HepG2 (cell line): ENCODE results near the gene DYNC1LI1. TPM values are rescaled to one million over a fixed set of nuclear protein-coding genes. Genes with fewer than 3 reads are reported as not detected.

Experiments used
- ARHGAP35 ChIP-seq: sonication (generic); formaldehyde crosslinking; IDR thresholded peaks from 2 replicates; pipeline ENCODE4 v1.9.0; 2022; ENCODE audit warnings: mild to moderate bottlenecking, inconsistent platforms, moderate library complexity, missing genetic modification reagents, borderline replicate concordance
- CEBPG ChIP-seq: IDR thresholded peaks from 2 replicates; pipeline ENCODE4 v1.6.1; 2016
- DNMT1 ChIP-seq: sonication (generic); formaldehyde crosslinking; IDR thresholded peaks from 2 replicates; pipeline ENCODE4 v1.5.1; 2020; ENCODE audit warnings: mild to moderate bottlenecking, missing genetic modification reagents
- ELF4 ChIP-seq: sonication (generic); formaldehyde crosslinking; IDR thresholded peaks from 2 replicates; pipeline ENCODE4 v1.5.0; 2020; ENCODE audit warnings: missing genetic modification reagents, mild to moderate bottlenecking, moderate library complexity, borderline replicate concordance
- GATAD1 ChIP-seq: IDR thresholded peaks from 2 replicates; pipeline ENCODE4 v1.6.1; 2016; ENCODE audit warnings: missing genetic modification reagents, missing compliant biosample characterization
- HNF4A ChIP-seq: sonication (generic); formaldehyde crosslinking; IDR thresholded peaks from 2 replicates; pipeline ENCODE4 v1.4.0; 2020; ENCODE audit warnings: missing genetic modification reagents
- IRF2 ChIP-seq: IDR thresholded peaks from 2 replicates; pipeline ENCODE4 v1.6.1; 2018; ENCODE audit warnings: missing genetic modification reagents, missing compliant biosample characterization
- ISL2 ChIP-seq: sonication (generic); formaldehyde crosslinking; IDR thresholded peaks from 2 replicates; pipeline ENCODE4 v1.5.0; 2020; ENCODE audit warnings: missing genetic modification reagents
- JUN ChIP-seq: sonication (generic); formaldehyde crosslinking; IDR thresholded peaks from 2 replicates; pipeline ENCODE4 v1.4.0; 2020; ENCODE audit warnings: mild to moderate bottlenecking, missing genetic modification reagents
- MBNL3 ChIP-seq: fragments of 250-450 bp; sonication (Bioruptor Pico); conservative IDR thresholded peaks from 2 replicates; pipeline ENCODE4 v1.8.0; 2022; ENCODE audit warnings: mild to moderate bottlenecking, inconsistent platforms
- MXI1 ChIP-seq: IDR thresholded peaks from 3 replicates; pipeline ENCODE4 v1.6.1; 2012; ENCODE audit warnings: low read depth, low read length, inconsistent platforms, borderline replicate concordance
- MYC ChIP-seq: sonication (generic); formaldehyde crosslinking; IDR thresholded peaks from 2 replicates; pipeline ENCODE4 v1.9.0; 2021; ENCODE audit warnings: missing genetic modification reagents, borderline replicate concordance
- PRMT3 ChIP-seq: sonication (generic); formaldehyde crosslinking; IDR thresholded peaks from 2 replicates; pipeline ENCODE4 v1.8.1; 2022; ENCODE audit warnings: low read depth, mild to moderate bottlenecking, moderate library complexity, missing genetic modification reagents, borderline replicate concordance
- REPIN1 ChIP-seq: sonication (generic); formaldehyde crosslinking; IDR thresholded peaks from 2 replicates; pipeline ENCODE4 v1.8.0; 2022; ENCODE audit warnings: missing genetic modification reagents, low read depth, mild to moderate bottlenecking, borderline replicate concordance
- SMAD1 ChIP-seq: sonication (generic); formaldehyde crosslinking; IDR thresholded peaks from 2 replicates; pipeline ENCODE4 v1.4.0; 2020; ENCODE audit warnings: missing genetic modification reagents, low read depth, mild to moderate bottlenecking, borderline replicate concordance
- TBP ChIP-seq: sonication (generic); formaldehyde crosslinking; IDR thresholded peaks from 2 replicates; pipeline ENCODE4 v1.5.0; 2020; ENCODE audit warnings: missing genetic modification reagents
- TOPORS ChIP-seq: sonication (generic); formaldehyde crosslinking; IDR thresholded peaks from 2 replicates; pipeline ENCODE4 v1.8.0; 2023; ENCODE audit warnings: mild to moderate bottlenecking, missing genetic modification reagents
- XBP1 ChIP-seq: sonication (generic); formaldehyde crosslinking; IDR thresholded peaks from 2 replicates; pipeline ENCODE4 v1.5.0; 2020; ENCODE audit warnings: missing genetic modification reagents
- ZBTB3 ChIP-seq: sonication (generic); formaldehyde crosslinking; IDR thresholded peaks from 2 replicates; pipeline ENCODE4 v1.4.0; 2020; ENCODE audit warnings: low read depth, mild to moderate bottlenecking, moderate library complexity, missing genetic modification reagents, borderline replicate concordance
- ZBTB37 ChIP-seq: sonication (generic); formaldehyde crosslinking; IDR thresholded peaks from 2 replicates; pipeline ENCODE4 v1.4.0; 2020; ENCODE audit warnings: mild to moderate bottlenecking, missing genetic modification reagents
- ZC3H4 ChIP-seq: sonication (generic); formaldehyde crosslinking; IDR thresholded peaks from 2 replicates; pipeline ENCODE4 v1.4.0; 2020; ENCODE audit warnings: missing genetic modification reagents, borderline replicate concordance
- ZEB1 ChIP-seq: IDR thresholded peaks from 2 replicates; pipeline ENCODE4 v1.6.1; 2012; ENCODE audit warnings: mild to moderate bottlenecking, low read depth, inconsistent platforms; ENCODE audit not compliant: insufficient replicate concordance
- ZFP90 ChIP-seq: sonication (generic); formaldehyde crosslinking; IDR thresholded peaks from 2 replicates; pipeline ENCODE4 v1.8.0; 2022; ENCODE audit warnings: missing genetic modification reagents, mild to moderate bottlenecking, inconsistent platforms, borderline replicate concordance
- ZMYM3 ChIP-seq: sonication (generic); formaldehyde crosslinking; IDR thresholded peaks from 2 replicates; pipeline ENCODE4 v1.5.1; 2020; ENCODE audit warnings: mild to moderate bottlenecking, missing genetic modification reagents
- ZNF160 ChIP-seq: sonication (generic); formaldehyde crosslinking; IDR thresholded peaks from 2 replicates; pipeline ENCODE4 v1.8.0; 2022; ENCODE audit warnings: mild to moderate bottlenecking, inconsistent platforms, missing genetic modification reagents
- ZNF329 ChIP-seq: sonication (generic); formaldehyde crosslinking; IDR thresholded peaks from 2 replicates; pipeline ENCODE4 v1.9.0; 2021; ENCODE audit warnings: low read depth, mild to moderate bottlenecking, missing genetic modification reagents
- ZNF552 ChIP-seq: sonication (generic); formaldehyde crosslinking; IDR thresholded peaks from 2 replicates; pipeline ENCODE4 v1.9.0; 2022; ENCODE audit warnings: missing genetic modification reagents, mild to moderate bottlenecking, borderline replicate concordance
- ZNF598 ChIP-seq: sonication (generic); formaldehyde crosslinking; IDR thresholded peaks from 2 replicates; pipeline ENCODE4 v1.5.1; 2020; ENCODE audit warnings: mild to moderate bottlenecking, missing genetic modification reagents, borderline replicate concordance
- ZNF703 ChIP-seq: sonication (generic); formaldehyde crosslinking; IDR thresholded peaks from 2 replicates; pipeline ENCODE4 v1.5.1; 2020; ENCODE audit warnings: missing genetic modification reagents, mild to moderate bottlenecking, moderate library complexity, borderline replicate concordance
- polyA plus RNA-seq, 8 experiments: library from polyadenylated mRNA; depleted of rRNA in 3 of 8; stranded (reverse) in 7 of 8; unstranded in 1 of 8; fragments of >200 nt; fragmentation: Illumina TruSeq in 4 of 8; extraction: Trizol in 4 of 8; gene quantifications; 2 replicates each; pipeline versions ENCODE4 v1.2.1 to v1.2.3, GENCODE V29; 2011 to 2016; ENCODE audit warnings: low read depth in 4 of 8, missing spikeins in 1 of 8, mixed read lengths in 1 of 8; ENCODE audit not compliant: insufficient read depth in 1 of 8
- total RNA-seq, 5 experiments: library from RNA; depleted of rRNA; stranded (reverse); fragments of >200 nt; fragmentation: Illumina TruSeq; extraction: Trizol; gene quantifications; 2 replicates each; pipeline ENCODE4 v1.2.3, GENCODE V29; 2016; ENCODE audit warnings: low read depth in 1 of 5
- TF ChIP-seq, protein P1 (sequence below): IDR thresholded peaks from 2 replicates; pipeline ENCODE4 v1.6.1; 2016

The DYNC1LI1 gene
- total and polyA plus RNA-seq, 2 of the 13 experiments (the other 11 are each of a cell fraction or from before 2014, with no cell fraction given), result 13.4 to 37.1 TPM

- TF ChIP-seq IRF2 (CRISPR knock-in tag) (peak; percentile 11; the same call in 1 of the 2 replicates), DNMT1 (CRISPR knock-in tag) (no peak), ELF4 (CRISPR knock-in tag) (no peak), ZBTB3 (no peak), TOPORS (CRISPR knock-in tag) (0 out of 2 replicates have a peak, but pooled peaks have one; percentile 11), PRMT3 (CRISPR knock-in tag) (no peak), ZEB1 (no peak), CEBPG (CRISPR knock-in tag) (no peak), MBNL3 (CRISPR knock-in tag) (no peak), REPIN1 (CRISPR knock-in tag) (0 out of 2 replicates have a peak, but pooled peaks have one; percentile 13), MYC (no peak; the same call in 1 of the 2 replicates), XBP1 (CRISPR knock-in tag) (no peak), JUN (CRISPR knock-in tag) (no peak), ZMYM3 (peak; percentile 17; the same call in 1 of the 2 replicates), ZNF598 (CRISPR knock-in tag) (0 out of 2 replicates have a peak, but pooled peaks have one; percentile 34), GATAD1 (CRISPR knock-in tag) (no peak), ZNF160 (CRISPR knock-in tag) (no peak), ISL2 (CRISPR knock-in tag) (no peak), SMAD1 (CRISPR knock-in tag) (no peak), ZNF703 (CRISPR knock-in tag) (no peak), ZC3H4 (CRISPR knock-in tag) (no peak), ZNF552 (CRISPR knock-in tag) (no peak), ZBTB37 (no peak), TBP (no peak), ARHGAP35 (CRISPR knock-in tag) (no peak), ZNF329 (CRISPR knock-in tag) (no peak), MXI1 (no peak), ZFP90 (CRISPR knock-in tag) (no peak), HNF4A (CRISPR knock-in tag) (peak; percentile 74)
- TF ChIP-seq, protein P1, sequence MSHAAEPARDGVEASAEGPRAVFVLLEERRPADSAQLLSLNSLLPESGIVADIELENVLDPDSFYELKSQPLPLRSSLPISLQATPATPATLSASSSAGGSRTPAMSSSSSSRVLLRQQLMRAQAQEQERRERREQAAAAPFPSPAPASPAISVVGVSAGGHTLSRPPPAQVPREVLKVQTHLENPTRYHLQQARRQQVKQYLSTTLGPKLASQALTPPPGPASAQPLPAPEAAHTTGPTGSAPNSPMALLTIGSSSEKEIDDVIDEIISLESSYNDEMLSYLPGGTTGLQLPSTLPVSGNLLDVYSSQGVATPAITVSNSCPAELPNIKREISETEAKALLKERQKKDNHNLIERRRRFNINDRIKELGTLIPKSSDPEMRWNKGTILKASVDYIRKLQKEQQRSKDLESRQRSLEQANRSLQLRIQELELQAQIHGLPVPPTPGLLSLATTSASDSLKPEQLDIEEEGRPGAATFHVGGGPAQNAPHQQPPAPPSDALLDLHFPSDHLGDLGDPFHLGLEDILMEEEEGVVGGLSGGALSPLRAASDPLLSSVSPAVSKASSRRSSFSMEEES (CRISPR knock-in tag), result no peak
These were observed 68.3 kb downstream of the DYNC1LI1 start, which contains the start of gene CMTM6 (continued) for GRCh38 chr3:32502118-32502945.
